ENCODE data around the gene XIRP2.

XIRP2 gene

GRCh38 chr2:166888180-166888579 is at the start of gene XIRP2:
Gene XIRP2 (plus strand): TSS chr2:166888480. CDS start chr2:166903483, 15,003 bp downstream.
- no peak for DNase-seq

- no peak for DNase-seq
These were observed 47.1 kb upstream of the XIRP2 start for GRCh38 chr2:166841152-166841551.

GRCh38 chr2:166841679-166842078 is 46.6 kb upstream of the XIRP2 start:
- no peak for DNase-seq

GRCh38 chr2:166844111-166844510 is 44.2 kb upstream of the XIRP2 start:
- no peak for DNase-seq

- no peak for DNase-seq
These were observed 25.7 kb upstream of the XIRP2 start for GRCh38 chr2:166862468-166863132.

GRCh38 chr2:166867874-166868514 is 20.3 kb upstream of the XIRP2 start:
- DNase-seq: no peak

GRCh38 chr2:166870346-166870745 is 17.9 kb upstream of the XIRP2 start:
- no peak for DNase-seq

DNA sequence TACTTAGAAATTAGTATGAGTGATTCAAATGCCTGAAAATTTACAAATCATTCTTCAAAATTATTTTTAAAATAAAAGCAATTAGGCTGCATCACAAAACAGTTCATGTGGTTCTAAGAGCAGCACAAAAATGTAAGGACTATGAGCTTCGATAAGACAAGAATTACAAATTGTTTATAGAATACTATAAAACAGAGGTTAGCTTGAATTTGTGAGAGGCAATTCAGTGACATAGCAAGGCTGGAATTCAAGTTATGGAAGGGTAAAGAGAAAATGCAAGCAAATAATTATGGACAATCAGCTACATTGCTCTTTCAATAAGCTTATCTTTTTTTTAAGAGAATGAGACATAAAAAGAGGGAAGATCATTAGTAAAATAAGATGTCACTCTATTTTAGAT is 7.1 kb upstream of the XIRP2 start:
- DNase-seq: no peak

DNA sequence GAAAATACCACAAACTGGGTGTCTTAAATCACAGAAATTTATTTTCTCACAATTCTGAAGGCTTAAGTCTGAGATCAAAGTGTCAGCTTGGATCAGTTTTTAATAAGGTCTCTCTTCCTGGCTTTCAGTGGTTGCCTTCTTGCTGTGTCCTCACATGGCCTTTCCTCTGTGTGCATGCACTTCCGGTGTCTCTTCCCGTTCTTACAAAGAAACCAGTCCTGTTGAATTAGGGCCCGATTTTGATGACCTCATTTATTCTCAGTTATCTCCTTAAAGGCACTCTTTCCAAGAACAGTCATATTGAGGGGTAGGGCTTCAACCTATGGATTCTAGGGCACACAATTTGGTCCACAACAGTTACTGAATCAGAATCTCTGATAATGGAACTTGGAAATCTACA is 5.4 kb upstream of the XIRP2 start:
- no peak for DNase-seq

- DNase-seq: no peak
These were observed 3.4 kb downstream of the XIRP2 start for GRCh38 chr2:166891727-166892126.

- no peak for DNase-seq
These were observed 4.1 kb downstream of the XIRP2 start for GRCh38 chr2:166892397-166892796.

GRCh38 chr2:166895243-166895642 is 7.0 kb downstream of the XIRP2 start:
- DNase-seq: no peak

DNA sequence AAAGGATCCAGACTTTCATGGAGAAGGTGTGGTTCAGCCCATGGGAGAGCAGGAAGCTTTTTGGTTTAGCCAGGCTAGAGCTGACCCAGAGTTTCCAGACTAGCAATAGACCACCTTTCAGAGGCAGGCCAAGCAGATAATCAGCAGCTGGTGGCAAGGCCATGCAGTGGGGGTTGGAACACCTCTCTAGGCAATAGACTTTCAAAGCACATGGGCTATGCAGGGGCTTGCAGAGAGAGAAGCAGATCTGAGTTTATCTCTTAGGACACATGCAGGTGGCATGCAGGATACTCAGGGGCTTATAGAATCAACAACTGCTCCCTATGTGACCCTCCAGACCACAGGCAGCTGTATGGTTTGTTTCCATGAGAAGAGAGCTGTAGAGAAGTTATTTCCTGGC is 9.4 kb downstream of the XIRP2 start:
- no peak for DNase-seq

DNA sequence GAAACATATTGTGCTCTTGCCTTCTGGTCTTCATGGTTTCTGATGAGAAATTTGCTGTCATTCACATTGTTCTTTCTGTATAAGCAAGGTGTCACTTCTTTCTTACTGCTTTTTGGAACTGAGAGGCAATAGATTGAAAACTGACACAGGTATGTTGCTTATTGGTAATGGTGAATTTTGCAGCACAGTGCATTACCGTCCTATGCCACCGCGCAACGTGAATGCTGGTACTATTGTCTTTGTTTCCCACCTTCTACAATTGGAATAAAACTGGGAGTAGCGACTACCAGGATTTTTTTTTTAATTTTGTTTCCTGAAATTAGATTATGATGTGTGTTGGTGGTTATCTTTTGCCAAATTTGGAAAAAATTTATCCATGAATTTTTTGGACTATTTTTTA is 11.4 kb downstream of the XIRP2 start:
- no peak for DNase-seq

DNA sequence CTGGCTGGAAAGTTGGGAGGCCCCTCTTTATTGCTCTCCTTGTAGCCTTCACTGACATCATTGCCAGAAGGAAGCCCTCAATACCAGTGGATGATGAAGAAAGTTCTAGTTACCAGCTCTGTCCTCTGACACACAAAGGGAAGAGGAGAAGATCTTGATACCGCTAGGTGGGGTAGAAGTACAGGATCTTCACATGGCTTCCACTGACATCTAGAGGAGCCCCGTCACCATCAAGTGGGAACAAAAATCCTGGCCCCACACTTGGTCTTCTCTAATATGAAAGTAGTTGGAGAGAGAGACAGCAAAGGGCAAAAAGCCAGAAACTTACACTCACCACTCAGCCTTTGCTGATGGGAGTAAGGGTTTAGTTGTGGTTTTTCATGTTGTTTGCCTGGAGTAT is 12.4 kb downstream of the XIRP2 start:
- no peak for DNase-seq

DNA sequence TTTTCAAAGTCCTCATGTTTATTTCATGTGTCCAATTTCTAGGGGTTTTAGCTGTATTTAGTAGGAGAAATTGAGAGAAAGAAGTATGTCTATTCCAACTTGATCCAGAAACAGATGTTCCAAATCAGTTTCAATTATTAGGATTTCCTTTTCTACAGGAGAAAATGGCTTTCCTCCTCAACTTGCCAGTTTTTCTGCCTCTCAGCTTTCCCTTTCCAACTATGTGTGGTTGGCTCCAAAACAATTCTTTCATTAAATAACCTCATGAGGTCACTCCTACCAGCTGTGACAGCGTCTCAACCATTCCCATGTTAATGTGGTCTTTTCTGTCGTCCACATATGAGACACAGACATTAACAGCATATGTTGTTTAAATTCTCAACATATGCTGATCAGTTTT is 13.1 kb downstream of the XIRP2 start:
- DNase-seq: no peak

DNA sequence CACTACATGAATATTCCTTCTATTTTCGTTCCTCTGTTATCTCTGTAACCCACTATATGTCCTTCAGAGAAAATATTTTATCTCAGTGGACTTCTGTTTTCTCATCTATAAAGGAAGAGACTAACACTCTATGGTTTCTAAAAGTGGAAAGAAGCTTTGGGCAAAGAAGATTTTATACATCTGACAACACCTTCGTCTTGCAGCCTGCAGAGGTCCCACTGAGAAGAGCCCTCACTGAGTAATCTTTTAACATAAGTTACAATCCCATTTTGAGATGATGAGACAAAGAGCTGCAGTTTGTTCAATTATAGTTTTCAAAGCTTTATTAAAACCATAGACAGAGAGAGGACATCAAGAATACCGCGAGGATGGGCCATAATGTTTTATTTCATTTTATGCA is 28.7 kb downstream of the XIRP2 start:
- no peak for DNase-seq

DNA sequence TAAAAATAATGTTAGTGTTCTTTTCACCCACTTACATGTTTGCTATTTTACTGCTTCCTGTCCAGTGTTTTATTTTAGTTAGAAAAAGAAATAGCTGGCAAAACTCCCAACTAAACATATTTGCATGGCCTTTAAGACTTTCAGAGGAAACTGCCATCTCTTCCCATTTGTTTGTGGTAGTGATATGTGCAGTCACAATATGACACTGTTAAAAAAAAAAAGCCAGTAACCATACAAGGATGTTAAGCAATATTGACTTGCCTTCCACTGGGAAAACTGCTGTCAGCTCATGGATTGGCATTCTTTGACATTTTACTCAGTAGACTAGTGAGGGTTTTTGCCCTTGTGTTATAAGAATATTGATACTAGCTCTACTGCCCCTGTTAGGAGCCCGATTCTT is 29.1 kb downstream of the XIRP2 start:
- DNase-seq: no peak

- DNase-seq: no peak
These were observed 33.1 kb downstream of the XIRP2 start for GRCh38 chr2:166921261-166921896.

- DNase-seq: no peak
These were observed 36.7 kb downstream of the XIRP2 start for GRCh38 chr2:166924967-166925366.

DNA sequence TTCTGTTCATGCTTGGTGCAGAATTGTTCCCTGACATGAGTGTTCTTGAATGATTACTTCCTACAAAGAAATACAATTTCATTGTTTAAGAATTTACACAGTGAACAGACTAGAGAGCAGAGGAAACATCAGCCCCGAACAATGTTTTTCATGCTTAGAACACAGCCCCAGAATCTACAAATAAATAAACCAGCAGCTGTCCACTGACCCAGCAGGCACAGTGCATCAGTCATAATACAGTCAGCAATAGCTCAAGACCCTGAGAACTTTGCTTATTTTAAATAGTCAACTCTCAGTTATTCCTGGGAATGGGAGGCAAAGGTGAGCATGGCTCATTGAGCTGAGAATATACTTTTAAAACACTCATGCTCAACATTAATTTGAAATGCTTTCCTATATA is 38.4 kb downstream of the XIRP2 start:
- DNase-seq: no peak

- no peak for DNase-seq
These were observed 43.8 kb downstream of the XIRP2 start for GRCh38 chr2:166932032-166932431.

- no peak for DNase-seq
These were observed 46.5 kb downstream of the XIRP2 start for GRCh38 chr2:166934817-166935216.

DNA sequence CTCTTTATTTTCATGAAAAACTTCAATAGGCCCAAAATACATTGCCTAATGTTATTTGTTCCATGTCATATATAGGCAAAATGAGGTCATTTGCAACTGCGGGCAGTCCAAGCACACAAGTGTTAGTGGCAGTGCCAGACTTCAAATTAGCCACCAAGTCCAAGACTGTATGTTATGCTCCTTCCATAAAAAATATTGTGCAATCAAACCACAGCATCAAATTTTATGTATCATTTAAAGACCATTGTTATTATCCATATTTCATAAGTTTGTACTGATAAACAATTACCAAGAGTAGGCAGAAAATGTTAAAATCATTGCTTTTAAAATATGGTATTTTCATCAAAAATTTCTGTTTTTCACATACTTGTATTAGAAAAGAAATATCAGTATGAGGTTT is 54.1 kb downstream of the XIRP2 start:
- DNase-seq: no peak

DNA sequence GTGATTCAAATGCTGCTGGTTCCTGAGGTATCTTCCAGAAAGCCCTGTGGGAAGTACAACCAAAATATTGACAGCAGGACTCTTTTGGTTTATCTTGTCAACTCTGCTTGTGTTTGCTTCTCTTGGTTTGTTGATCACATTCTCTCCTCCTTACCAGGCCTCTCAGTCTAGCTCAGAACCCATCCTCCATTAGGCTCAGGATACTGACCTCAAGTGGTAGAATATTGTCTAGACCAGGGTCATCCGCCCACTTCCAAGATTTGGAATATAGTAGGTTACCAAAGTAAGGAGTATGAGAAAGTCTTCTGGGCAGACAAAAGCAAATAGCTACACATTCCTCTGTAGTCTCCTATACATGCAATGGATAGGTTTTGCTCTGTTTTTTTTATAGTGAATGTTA is 56.6 kb downstream of the XIRP2 start:
- no peak for DNase-seq

Measured in stimulated activated CD4-positive, alpha-beta T cell treated with anti-CD3 and anti-CD28 coated beads, Interleukin-4, amount 100 ng/mL, for 1 hour (primary cell).